Myometrial cell (primary cell): ENCODE data around the gene KY. TPM values are rescaled to one million over a fixed set of nuclear protein-coding genes. Genes with fewer than 3 reads are reported as not detected.

ENCODE experiments used
- total RNA-seq: library from RNA; depleted of rRNA; stranded (reverse); fragments of >200 nt; gene quantifications from 2 replicates; pipeline ENCODE4 v1.2.3, GENCODE V29; 2015

KY gene, protein sequence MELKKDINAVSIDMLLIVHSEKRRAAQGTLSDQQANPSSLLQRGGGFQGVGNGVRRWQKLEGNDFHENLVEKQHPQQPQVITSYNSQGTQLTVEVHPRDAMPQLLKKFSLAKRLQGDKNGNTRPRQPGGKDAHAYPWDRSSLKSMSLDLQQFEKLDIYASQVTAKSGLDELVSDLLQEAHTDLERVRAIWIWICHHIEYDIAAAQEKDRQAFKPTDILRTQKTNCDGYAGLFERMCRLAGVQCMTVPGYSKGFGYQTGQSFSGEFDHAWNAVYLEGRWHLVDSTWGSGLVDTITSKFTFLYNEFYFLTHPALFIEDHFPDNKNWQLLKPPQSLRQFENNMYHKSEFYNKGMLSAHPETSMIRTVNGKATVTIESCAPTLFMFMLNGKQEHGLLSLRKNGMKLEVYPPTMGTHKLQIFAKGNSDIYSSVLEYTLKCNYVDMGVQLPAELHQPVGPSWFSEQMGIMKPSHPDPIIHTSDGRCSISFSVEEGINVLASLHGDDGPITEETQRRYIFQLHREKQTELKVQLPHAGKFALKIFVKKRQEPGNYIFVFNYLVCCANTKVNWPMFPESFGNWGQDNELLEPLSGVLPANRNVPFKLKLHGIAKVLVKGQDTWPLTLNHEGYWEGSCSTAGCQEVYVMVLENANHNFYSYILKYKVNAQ
- total RNA-seq: 0.89 TPM in 1 of 2 replicates, not detected in the other

DNA sequence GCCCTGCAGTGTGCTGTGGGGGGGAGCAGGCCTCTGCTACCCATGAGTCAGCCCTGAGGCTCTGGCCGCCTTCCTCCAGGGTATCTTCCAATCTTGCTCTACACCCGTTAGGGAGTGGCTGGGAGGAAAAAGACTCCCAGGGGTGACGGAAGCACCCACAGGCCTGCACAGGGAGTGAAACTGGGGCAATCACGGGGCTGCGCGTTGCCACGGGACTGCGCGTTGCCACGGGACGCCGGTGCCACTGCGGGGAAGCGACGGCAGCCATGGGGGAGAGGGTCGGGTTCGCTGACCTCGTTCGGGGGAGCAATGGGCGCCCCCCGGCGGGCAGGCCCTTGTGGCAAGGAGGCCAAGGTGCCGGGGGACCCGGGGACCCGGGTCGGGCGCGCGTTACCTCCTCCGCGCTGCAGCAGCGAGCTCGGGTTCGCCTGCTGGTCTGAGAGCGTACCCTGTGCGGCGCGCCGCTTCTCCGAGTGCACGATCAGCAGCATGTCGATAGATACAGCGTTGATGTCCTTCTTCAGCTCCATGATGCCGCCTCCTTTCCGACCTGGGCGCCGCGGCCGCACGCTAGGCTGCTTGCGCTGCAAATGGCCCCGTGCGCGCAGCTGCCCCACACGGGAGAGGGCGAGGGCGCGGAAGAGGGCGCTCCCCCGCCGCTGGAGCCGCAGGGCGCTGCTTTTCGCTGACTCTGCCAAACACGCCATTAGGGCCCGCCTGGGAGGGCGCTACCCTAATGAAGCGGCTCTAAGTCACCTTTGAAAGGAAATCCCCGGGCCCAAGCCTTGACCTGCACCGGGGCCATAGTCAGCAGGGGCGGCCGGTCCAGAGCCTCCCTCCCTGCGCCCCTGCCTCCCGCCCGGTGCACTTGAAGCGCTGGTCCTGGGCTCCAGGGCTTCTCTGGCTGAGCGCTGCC is at the start of gene KY:
KY (minus strand) TSS at position 592 of the 916 bp plus-strand sequence; CDS start at position 530, 62 bp downstream.

Other genes with a start within 250 kb of the KY start
- 69.5 and 93.2 TPM in 2 replicates for gene ANAPC13, start 165.0 kb downstream of the KY start, total RNA-seq
- 17.6 and 17.9 TPM in 2 replicates for gene CEP63, start 165.0 kb downstream of the KY start, total RNA-seq
- gene EPHB1, start 144.2 kb upstream of the KY start, total RNA-seq: under 0.01 TPM in 1 of 2 replicates, not detected in the other